ENCODE results near the gene CRYBB1.

DNA sequence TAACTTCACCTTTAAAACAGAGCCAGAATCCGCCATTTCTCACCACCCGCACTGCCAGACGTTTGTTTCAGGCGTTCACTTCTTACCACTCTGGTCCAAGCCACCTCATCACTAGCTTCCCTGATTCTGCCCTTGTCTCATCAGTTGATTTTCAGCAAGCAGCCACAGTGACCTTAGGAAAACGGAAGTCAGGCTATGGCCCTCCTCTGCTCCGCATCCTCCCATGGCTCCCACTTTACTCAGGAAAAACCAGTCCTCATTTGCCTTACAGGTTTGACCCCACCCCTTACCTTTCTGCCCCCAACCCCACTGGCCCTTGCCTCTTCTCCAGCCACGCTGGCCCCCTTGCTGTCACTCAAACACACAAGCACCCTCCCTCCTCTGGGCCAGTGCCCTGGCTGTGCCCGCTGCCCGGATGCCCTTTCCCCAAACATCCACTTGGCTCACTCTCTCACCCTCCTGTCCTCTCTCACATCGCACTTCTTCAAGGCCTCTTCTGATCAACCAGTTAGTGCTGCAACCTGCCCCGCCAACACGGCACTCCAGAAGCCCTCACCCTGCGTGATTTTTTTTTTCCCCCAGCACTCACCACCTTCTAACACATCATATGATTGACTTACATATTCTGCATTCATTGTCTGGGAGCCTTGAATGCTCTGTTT is 46.8 kb downstream of the CRYBB1 start:
- no peak for TF ChIP-seq CTCF (IDR thresholded peaks at IDR 0.05)
- no peak for TF ChIP-seq POLR2A (IDR thresholded peaks at IDR 0.05)
- TF ChIP-seq EP300 (IDR thresholded peaks at IDR 0.05): no peak
